ENCODE measurements around the gene UNC5C. TPM values are rescaled to one million over a fixed set of nuclear protein-coding genes. Genes with fewer than 3 reads are reported as not detected.

Gene UNC5C
- polyA plus RNA-seq, 1 donor (not counting 4 experiments of a cell fraction or from before 2014, with no cell fraction given) = not detected

DNA sequence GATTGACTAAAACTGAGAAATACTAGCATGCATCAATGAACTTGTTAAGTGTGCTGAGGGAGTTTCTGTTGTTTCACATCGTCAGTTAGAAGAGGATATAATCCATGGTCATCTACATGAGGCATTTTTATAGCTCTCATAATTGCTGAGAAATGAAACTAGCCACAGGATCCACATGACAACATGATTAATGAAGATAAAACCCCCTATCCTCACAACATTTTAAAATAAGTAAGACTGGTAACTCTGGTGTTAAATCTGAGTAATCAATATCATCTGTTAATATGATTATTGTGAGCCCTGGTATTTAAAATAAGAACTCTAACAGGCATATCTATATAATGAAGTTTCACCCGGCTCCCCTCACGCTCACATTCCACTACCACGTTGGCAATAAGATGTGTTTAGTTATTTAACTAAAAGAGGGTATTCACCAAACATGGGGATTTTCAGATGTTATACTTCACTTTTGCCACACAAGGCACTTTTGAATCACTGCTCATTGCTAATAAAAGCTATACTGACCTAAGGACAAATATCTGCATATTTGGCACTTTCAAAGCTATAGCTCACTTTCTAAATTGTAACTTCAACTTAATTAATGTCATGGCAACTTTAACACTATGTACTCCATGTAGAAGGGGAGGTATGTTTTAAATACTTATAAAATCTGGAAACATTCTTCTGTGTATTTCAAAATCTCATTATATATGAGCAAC lies 6.7 kb downstream of the UNC5C start:
- Histone ChIP-seq H3K9ac (ENCODE audit: control insufficient read depth, extremely low read depth, insufficient read depth, low read length) (no peak overlapping the region), H4K20me1 (ENCODE audit: control insufficient read depth, extremely low read depth, insufficient read depth, low read length) (no peaks in the 10 kb centered on the region), H3K4me3 (ENCODE audit: control insufficient read depth in 2 of 3, extremely low read depth in 1 of 3, insufficient read depth in 2 of 3, low read depth in 1 of 3, low read length in 3 of 3) (no peak overlapping the region), H3K9me1 (ENCODE audit: control insufficient read depth, extremely low read depth, insufficient read depth, low read length) (no peaks in the 10 kb centered on the region), H3K4me2 (ENCODE audit: control insufficient read depth, extremely low read depth, insufficient read depth, low read depth, low read length) (no peak overlapping the region), H3K9me3 (ENCODE audit: control insufficient read depth, low read depth, low read length) (no peaks in the 10 kb centered on the region), H3K4me1 (ENCODE audit: control insufficient read depth, extremely low read depth, insufficient read depth, low read length) (no peaks in the 10 kb centered on the region), H2AFZ (ENCODE audit: control insufficient read depth, low read length) (no peak overlapping the region), H3K27me3 (ENCODE audit: control insufficient read depth, extremely low read depth, insufficient read depth, low read length) (peaks cover 28% of the 10 kb centered on the region), H3K79me2 (ENCODE audit: control insufficient read depth, insufficient read depth, low read length) (no peaks in the 10 kb centered on the region), H3K27ac (ENCODE audit: control insufficient read depth, insufficient read depth, low read length) (no peak overlapping the region), H3K36me3 (ENCODE audit: control insufficient read depth in 2 of 2, extremely low read depth in 1 of 2, insufficient read depth in 2 of 2, low read length in 2 of 2) (no peaks in the 10 kb centered on the region)
- DNase-seq (ENCODE audit: low read depth, low spot score) (no peak), FAIRE-seq (no peak)
- no peak for TF ChIP-seq EZH2 (IDR thresholded peaks at IDR 0.05; ENCODE audit: low read length)
- TF ChIP-seq, protein P1, sequence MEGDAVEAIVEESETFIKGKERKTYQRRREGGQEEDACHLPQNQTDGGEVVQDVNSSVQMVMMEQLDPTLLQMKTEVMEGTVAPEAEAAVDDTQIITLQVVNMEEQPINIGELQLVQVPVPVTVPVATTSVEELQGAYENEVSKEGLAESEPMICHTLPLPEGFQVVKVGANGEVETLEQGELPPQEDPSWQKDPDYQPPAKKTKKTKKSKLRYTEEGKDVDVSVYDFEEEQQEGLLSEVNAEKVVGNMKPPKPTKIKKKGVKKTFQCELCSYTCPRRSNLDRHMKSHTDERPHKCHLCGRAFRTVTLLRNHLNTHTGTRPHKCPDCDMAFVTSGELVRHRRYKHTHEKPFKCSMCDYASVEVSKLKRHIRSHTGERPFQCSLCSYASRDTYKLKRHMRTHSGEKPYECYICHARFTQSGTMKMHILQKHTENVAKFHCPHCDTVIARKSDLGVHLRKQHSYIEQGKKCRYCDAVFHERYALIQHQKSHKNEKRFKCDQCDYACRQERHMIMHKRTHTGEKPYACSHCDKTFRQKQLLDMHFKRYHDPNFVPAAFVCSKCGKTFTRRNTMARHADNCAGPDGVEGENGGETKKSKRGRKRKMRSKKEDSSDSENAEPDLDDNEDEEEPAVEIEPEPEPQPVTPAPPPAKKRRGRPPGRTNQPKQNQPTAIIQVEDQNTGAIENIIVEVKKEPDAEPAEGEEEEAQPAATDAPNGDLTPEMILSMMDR (optimal IDR thresholded peaks at IDR 0.05 in 1 of 3, IDR thresholded peaks at IDR 0.05 in 1 of 3, conservative IDR thresholded peaks at IDR 0.05 in 1 of 3; ENCODE audit: extremely low read depth in 1 of 3, insufficient read depth in 2 of 3, low read length in 3 of 3) = no peak
- dilution Hi-C loops (cut with MboI; ENCODE audit: extremely low pct_ligation_motif_present, low sequenced_read_pairs) = no loop called here

DNA sequence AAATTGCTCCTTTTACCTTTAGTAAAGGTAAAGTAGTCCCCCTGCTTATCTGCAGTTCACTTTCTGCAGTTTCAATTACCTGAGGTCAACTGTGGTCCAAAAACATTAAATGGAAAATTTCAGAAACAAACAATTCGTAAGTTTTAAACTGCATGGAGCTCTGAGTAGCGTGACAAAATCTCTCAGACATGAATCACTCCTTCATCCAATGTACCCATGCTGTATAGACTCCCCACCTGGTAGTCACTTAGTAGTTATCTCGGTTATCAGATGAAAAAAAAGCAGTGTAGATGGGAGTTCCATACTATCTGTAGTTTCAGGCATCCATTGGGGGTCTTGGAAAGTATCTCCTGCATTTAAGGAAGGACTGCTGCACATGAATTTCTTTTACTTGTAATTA lies 7.7 kb downstream of the UNC5C start:
- no peak for DNase-seq (ENCODE audit: low read depth, low spot score)
- no peak overlapping the region for H3K27ac ChIP-seq (ENCODE audit: control insufficient read depth, insufficient read depth, low read length)
- H2AFZ ChIP-seq (ENCODE audit: control insufficient read depth, low read length) = no peak overlapping the region
- no peak overlapping the region for H3K9ac ChIP-seq (ENCODE audit: control insufficient read depth, extremely low read depth, insufficient read depth, low read length)
- FAIRE-seq = no peak
- H3K9me3 ChIP-seq (ENCODE audit: control insufficient read depth, low read depth, low read length) = no peaks in the 10 kb centered on the region
- dilution Hi-C loops (cut with MboI; ENCODE audit: extremely low pct_ligation_motif_present, low sequenced_read_pairs) = no loop called here
- no peak overlapping the region for H3K4me3 ChIP-seq (ENCODE audit: control insufficient read depth in 2 of 3, extremely low read depth in 1 of 3, insufficient read depth in 2 of 3, low read depth in 1 of 3, low read length in 3 of 3)
- H3K36me3 ChIP-seq (ENCODE audit: control insufficient read depth in 2 of 2, extremely low read depth in 1 of 2, insufficient read depth in 2 of 2, low read length in 2 of 2) = no peaks in the 10 kb centered on the region
- H3K27me3 ChIP-seq (ENCODE audit: control insufficient read depth, extremely low read depth, insufficient read depth, low read length) = peaks cover 19% of the 10 kb centered on the region
- H3K9me1 ChIP-seq (ENCODE audit: control insufficient read depth, extremely low read depth, insufficient read depth, low read length) = no peaks in the 10 kb centered on the region
- TF ChIP-seq EZH2 (IDR thresholded peaks at IDR 0.05; ENCODE audit: low read length) = no peak
- TF ChIP-seq, protein P1 (optimal IDR thresholded peaks at IDR 0.05 in 1 of 3, IDR thresholded peaks at IDR 0.05 in 1 of 3, conservative IDR thresholded peaks at IDR 0.05 in 1 of 3; ENCODE audit: extremely low read depth in 1 of 3, insufficient read depth in 2 of 3, low read length in 3 of 3) = no peak
- H3K79me2 ChIP-seq (ENCODE audit: control insufficient read depth, insufficient read depth, low read length) = no peaks in the 10 kb centered on the region
- H3K4me1 ChIP-seq (ENCODE audit: control insufficient read depth, extremely low read depth, insufficient read depth, low read length) = no peaks in the 10 kb centered on the region
- H4K20me1 ChIP-seq (ENCODE audit: control insufficient read depth, extremely low read depth, insufficient read depth, low read length) = no peaks in the 10 kb centered on the region
- H3K4me2 ChIP-seq (ENCODE audit: control insufficient read depth, extremely low read depth, insufficient read depth, low read depth, low read length) = no peak overlapping the region

All from keratinocyte (primary cell).